ENCODE results near the gene CDKN1A. TPM values are rescaled to one million over a fixed set of nuclear protein-coding genes. Genes with fewer than 3 reads are reported as not detected.

The CDKN1A gene
- total RNA-seq, 2 donors from 2014 or later = 311 to 457 TPM

- no peaks in the 10 kb centered on the region for H3K27me3 ChIP-seq (replicated peaks; ENCODE audit: insufficient read depth)
- no peak for DNase-seq (ENCODE audit: low spot score)
Measured at GRCh38 chr6:36677753-36678487, 594 bp upstream of the CDKN1A start.

GRCh38 chr6:36679043-36679833 lies 724 bp downstream of the CDKN1A start:
- peak; percentile 22 for ATAC-seq (ENCODE audit: insufficient number of reproducible peaks, low FRiP score, low read depth)
- peak overlapping the region; percentile 96 to 99 for H3K27ac ChIP-seq
- peaks cover 46 to 62% of the 10 kb centered on the region in 2 donors for H3K4me1 ChIP-seq (ENCODE audit: control insufficient read depth in 1 of 2, low read depth in 2 of 2)
- no peak for TF ChIP-seq CTCF (IDR thresholded peaks at IDR 0.05)
- no peaks in the 10 kb centered on the region for H3K27me3 ChIP-seq (replicated peaks; ENCODE audit: insufficient read depth)
- H3K9me3 ChIP-seq = no peaks in the 10 kb centered on the region
- peaks cover 23% of the 10 kb centered on the region for H3K36me3 ChIP-seq
- peak; percentile 58 for DNase-seq (ENCODE audit: low spot score)
- peak overlapping the region; percentile 94 for H3K4me3 ChIP-seq

More at GRCh38 chr6:36677753-36678487, 594 bp upstream of the CDKN1A start:
- Histone ChIP-seq H3K27ac (peak overlapping the region; percentile 96 to 99), H3K9me3 (no peaks in the 10 kb centered on the region), H3K4me1 (ENCODE audit: control insufficient read depth in 1 of 2, low read depth in 2 of 2) (peaks cover 42 to 50% of the 10 kb centered on the region in 2 donors), H3K36me3 (peaks cover 10% of the 10 kb centered on the region), H3K4me3 (peak overlapping the region; percentile 94)
- ATAC-seq (ENCODE audit: insufficient number of reproducible peaks, low FRiP score, low read depth) = no peak
- no peak for TF ChIP-seq CTCF (IDR thresholded peaks at IDR 0.05)

GRCh38 chr6:36682328-36683144 lies 4.0 kb downstream of the CDKN1A start:
- TF ChIP-seq CTCF (IDR thresholded peaks at IDR 0.05) = no peak
- Histone ChIP-seq H3K27ac (peak overlapping the region; percentile 2 to 61), H3K36me3 (peaks cover 52% of the 10 kb centered on the region)

GRCh38 chr6:36683145-36683655 lies 4.7 kb downstream of the CDKN1A start:
- peaks cover 29 to 46% of the 10 kb centered on the region in 2 donors for H3K4me1 ChIP-seq (ENCODE audit: control insufficient read depth in 1 of 2, low read depth in 2 of 2)
- H3K9me3 ChIP-seq = no peaks in the 10 kb centered on the region
- no peak for ATAC-seq (ENCODE audit: insufficient number of reproducible peaks, low FRiP score, low read depth)
- H3K27ac ChIP-seq = peak overlapping the region in 1 of 2 donors; percentile 61
- TF ChIP-seq CTCF (IDR thresholded peaks at IDR 0.05) = no peak
- peak overlapping the region; percentile 94 for H3K4me3 ChIP-seq
- no peak for DNase-seq (ENCODE audit: low spot score)
- no peaks in the 10 kb centered on the region for H3K27me3 ChIP-seq (replicated peaks; ENCODE audit: insufficient read depth)
- peaks cover 52% of the 10 kb centered on the region for H3K36me3 ChIP-seq

More at GRCh38 chr6:36682328-36683144, 4.0 kb downstream of the CDKN1A start:
- H3K4me1 ChIP-seq (ENCODE audit: control insufficient read depth in 1 of 2, low read depth in 2 of 2) = peaks cover 34 to 52% of the 10 kb centered on the region in 2 donors
- no peaks in the 10 kb centered on the region for H3K27me3 ChIP-seq (replicated peaks; ENCODE audit: insufficient read depth)
- no peak for ATAC-seq (ENCODE audit: insufficient number of reproducible peaks, low FRiP score, low read depth)
- no peak for DNase-seq (ENCODE audit: low spot score)
- H3K9me3 ChIP-seq = no peaks in the 10 kb centered on the region
- H3K4me3 ChIP-seq = peak overlapping the region; percentile 94

All from thoracic aorta (tissue), 2 donors.